IMR-90 (cell line): Measurements from ENCODE around the gene MTF1. TPM values are rescaled to one million over a fixed set of nuclear protein-coding genes. Genes with fewer than 3 reads are reported as not detected.

Experiments
- ATAC-seq: fragments of 200-7000 bp; cut with Tn5 transposase; 2 replicates; pipeline ENCODE4 v1.9.1; 2020; ENCODE audit warnings: low read depth, mild to moderate bottlenecking, moderate library complexity
- BruUV-seq: library from RNA; stranded (reverse); fragments of 400-500 nt; replicated peaks from 2 replicates; lab custom pipeline; 2021; lab: Mats Ljungman, UMichigan
- CTCF ChIA-PET: fragments of 300-600 bp; formaldehyde crosslinking; extraction: SDS; loops from one replicate; lab custom pipeline; 2021; ENCODE audit warnings: antibody characterized with exemption; lab: Yijun Ruan, JAX
- POLR2A ChIA-PET: fragments of 300-600 bp; sonication (Branson Sonifier 250); formaldehyde crosslinking; loops from one replicate; lab custom pipeline; 2022; ENCODE audit warnings: antibody characterized with exemption; ENCODE audit not compliant: unreplicated experiment; lab: Charles Lee
- DNase-seq: peaks from one replicate; pipeline ENCODE4 v3.0.0; 2013
- H2AFZ ChIP-seq: replicated peaks from 2 replicates; pipeline ENCODE3; 2013; ENCODE audit warnings: low read length, mild to moderate bottlenecking; ENCODE audit not compliant: poor library complexity
- H2AK5ac ChIP-seq: 2 replicates; pipeline ENCODE4 v1.6.1; 2013; ENCODE audit warnings: low read depth, low read length, inconsistent platforms
- H2AK9ac ChIP-seq: replicated peaks from 2 replicates; pipeline ENCODE3; 2013; ENCODE audit warnings: mild to moderate bottlenecking, low read depth, low read length, moderate library complexity; ENCODE audit not compliant: poor library complexity
- H2BK120ac ChIP-seq: 2 replicates; pipeline ENCODE4 v1.6.1; 2013; ENCODE audit warnings: low read depth, low read length, inconsistent platforms
- H2BK15ac ChIP-seq: 3 replicates; pipeline ENCODE4 v1.6.1; 2013; ENCODE audit warnings: low read depth, low read length, inconsistent platforms
- H2BK20ac ChIP-seq: 2 replicates; pipeline ENCODE4 v1.6.1; 2013; ENCODE audit warnings: low read depth, mild to moderate bottlenecking, inconsistent platforms, low read length, moderate library complexity
- H2BK5ac ChIP-seq: 2 replicates; pipeline ENCODE4 v1.6.1; 2013; ENCODE audit warnings: mild to moderate bottlenecking, low read depth, low read length, inconsistent platforms; ENCODE audit not compliant: poor library complexity, severe bottlenecking
- H3K14ac ChIP-seq: replicated peaks from 2 replicates; pipeline ENCODE4 v1.6.1; 2013; ENCODE audit warnings: low read depth, low read length, inconsistent platforms
- H3K18ac ChIP-seq: 2 replicates; pipeline ENCODE4 v1.6.1; 2013; ENCODE audit warnings: low read depth, low read length, control low read depth
- H3K23ac ChIP-seq: 2 replicates; pipeline ENCODE4 v1.6.1; 2013; ENCODE audit warnings: low read depth, low read length, inconsistent platforms
- H3K27ac ChIP-seq: 2 replicates; pipeline ENCODE4 v1.5.1; 2013; ENCODE audit warnings: mild to moderate bottlenecking, control low read depth, low read length; ENCODE audit not compliant: insufficient read depth
- H3K27me3 ChIP-seq: 2 replicates; pipeline ENCODE4 v1.6.1; 2013; ENCODE audit warnings: low read length; ENCODE audit not compliant: control insufficient read depth, insufficient read depth
- H3K36me3 ChIP-seq: 2 replicates; pipeline ENCODE4 v1.6.1; 2013; ENCODE audit warnings: low read length, mixed read lengths; ENCODE audit not compliant: control insufficient read depth, insufficient read depth
- H3K4ac ChIP-seq: 2 replicates; pipeline ENCODE4 v1.6.1; 2013; ENCODE audit warnings: low read depth, low read length, inconsistent platforms
- H3K4me1 ChIP-seq: 2 replicates; pipeline ENCODE4 v1.6.1; 2013; ENCODE audit warnings: low read length, mixed read lengths; ENCODE audit not compliant: control insufficient read depth, insufficient read depth
- H3K4me2 ChIP-seq: 2 replicates; pipeline ENCODE4 v1.6.1; 2013; ENCODE audit warnings: low read depth, mild to moderate bottlenecking, control low read depth, low read length, moderate library complexity
- H3K4me3 ChIP-seq: 2 replicates; pipeline ENCODE4 v1.5.1; 2013; ENCODE audit warnings: low read depth, mild to moderate bottlenecking, control low read depth, low read length, moderate library complexity; ENCODE audit not compliant: insufficient read depth
- H3K56ac ChIP-seq: 2 replicates; pipeline ENCODE4 v1.6.1; 2013; ENCODE audit warnings: low read length, inconsistent platforms; ENCODE audit not compliant: insufficient read depth; ENCODE audit errors: extremely low read depth
- H3K79me1 ChIP-seq, 2 experiments: 2 replicates each; pipeline ENCODE4 v1.6.1; 2013; ENCODE audit warnings: low read length in 2 of 2, inconsistent platforms in 1 of 2, low read depth in 1 of 2
- H3K9ac ChIP-seq: 2 replicates; pipeline ENCODE4 v1.6.1; 2013; ENCODE audit warnings: low read depth, low read length, control low read depth
- H3K9me1 ChIP-seq: 2 replicates; pipeline ENCODE4 v1.6.1; 2013; ENCODE audit warnings: low read length, inconsistent platforms; ENCODE audit not compliant: insufficient read depth
- H3K9me3 ChIP-seq: 2 replicates; pipeline ENCODE4 v1.6.1; 2013; ENCODE audit warnings: low read length; ENCODE audit not compliant: control insufficient read depth, insufficient read depth
- H4K20me1 ChIP-seq: 2 replicates; pipeline ENCODE4 v1.6.1; 2013; ENCODE audit warnings: low read length, inconsistent platforms; ENCODE audit not compliant: insufficient read depth
- H4K5ac ChIP-seq: 2 replicates; pipeline ENCODE4 v1.6.1; 2013; ENCODE audit warnings: mild to moderate bottlenecking, low read depth, low read length, control low read depth
- H4K8ac ChIP-seq, 2 experiments: 2 replicates each; pipeline ENCODE4 v1.6.1; 2013; ENCODE audit warnings: low read depth in 2 of 2, low read length in 2 of 2, control low read depth in 1 of 2, inconsistent platforms in 1 of 2
- H4K91ac ChIP-seq: 2 replicates; pipeline ENCODE4 v1.6.1; 2013; ENCODE audit warnings: low read depth, low read length, inconsistent platforms; ENCODE audit not compliant: insufficient read depth
- BHLHE40 ChIP-seq: fragments of 150-350 bp; IDR thresholded peaks from 2 replicates; pipeline ENCODE4 v1.6.1; 2016; ENCODE audit warnings: mild to moderate bottlenecking, low read depth, low read length
- CEBPB ChIP-seq: IDR thresholded peaks from 2 replicates; pipeline ENCODE4 v1.6.1; 2012; ENCODE audit warnings: low read depth, low read length, improper control_type of control experiment
- CHD1 ChIP-seq: IDR thresholded peaks from 2 replicates; pipeline ENCODE4 v1.6.1; 2012; ENCODE audit warnings: low read depth, low read length, improper control_type of control experiment
- ELK1 ChIP-seq: fragments of 150-350 bp; IDR thresholded peaks from 2 replicates; pipeline ENCODE4 v1.6.1; 2016; ENCODE audit warnings: low read depth, mild to moderate bottlenecking, low read length, moderate library complexity, borderline replicate concordance
- FOS ChIP-seq: fragments of 150-350 bp; IDR thresholded peaks from 2 replicates; pipeline ENCODE4 v1.6.1; 2016; ENCODE audit warnings: low read depth, low read length
- MXI1 ChIP-seq: IDR thresholded peaks from 2 replicates; pipeline ENCODE4 v1.6.1; 2012; ENCODE audit warnings: low read depth, mild to moderate bottlenecking, low read length, moderate library complexity, borderline replicate concordance
- NFE2L2 ChIP-seq: fragments of 150-350 bp; IDR thresholded peaks from 2 replicates; pipeline ENCODE4 v1.6.1; 2016; ENCODE audit warnings: low read depth, mild to moderate bottlenecking, low read length
- POLR2A ChIP-seq: IDR thresholded peaks from 2 replicates; pipeline ENCODE4 v1.6.1; 2012; ENCODE audit warnings: mild to moderate bottlenecking, low read depth, low read length
- RAD21 ChIP-seq: IDR thresholded peaks from 2 replicates; pipeline ENCODE4 v1.6.1; 2012; ENCODE audit warnings: low read length, improper control_type of control experiment
- RCOR1 ChIP-seq: IDR thresholded peaks from 2 replicates; pipeline ENCODE4 v1.6.1; 2012; ENCODE audit warnings: mild to moderate bottlenecking, low read length, improper control_type of control experiment; ENCODE audit not compliant: insufficient replicate concordance
- RFX5 ChIP-seq: IDR thresholded peaks from 2 replicates; pipeline ENCODE4 v1.8.0; 2012; ENCODE audit warnings: low read depth, mild to moderate bottlenecking, low read length, moderate library complexity
- SMC3 ChIP-seq: fragments of 150-350 bp; IDR thresholded peaks from 2 replicates; pipeline ENCODE4 v1.6.1; 2016; ENCODE audit warnings: low read depth, mild to moderate bottlenecking, antibody characterized with exemption, low read length, moderate library complexity
- WGBS, 2 experiments: methylation state at CpG; one replicate each; pipeline versions ENCODE4 v1.1.5 to v1.1.7; 2013; ENCODE audit warnings: missing lambda C conversion rate in 2 of 2; ENCODE audit not compliant: insufficient read length in 1 of 2; ENCODE audit errors: extremely low coverage in 2 of 2; 5-methylcytosine and 5-hydroxymethylcytosine counted together
- dilution Hi-C: fragments of 300-500 bp; cut with HindIII; formaldehyde crosslinking; loops from one replicate; pipeline ENCODE4 v1.14.3; 2018; ENCODE audit warnings: low sequenced_read_pairs; ENCODE audit not compliant: unreplicated experiment
- in situ Hi-C: fragments of 300-500 bp; cut with MboI; formaldehyde crosslinking; loops from 3 replicates; pipeline ENCODE4 v1.14.3; 2019; ENCODE audit warnings: low sequenced_read_pairs, inconsistent platforms, mixed read lengths
- intact Hi-C: fragments of 100-400 bp; cut with micrococcal nuclease; formaldehyde crosslinking; loops from 2 replicates; pipeline ENCODE4 v1.10.0; 2022
- polyA plus RNA-seq, 3 experiments: library from polyadenylated mRNA; depleted of rRNA; stranded (reverse); fragments of >200 nt; gene quantifications; 2 replicates each; pipeline ENCODE4 v1.2.3, GENCODE V29; 2012; ENCODE audit warnings: low replicate concordance in 1 of 3
- total RNA-seq: library from RNA; depleted of rRNA; stranded (reverse); fragments of >200 nt; gene quantifications from 2 replicates; pipeline ENCODE4 v1.2.3, GENCODE V29; 2012
- TF ChIP-seq, protein P1 (sequence below): conservative IDR thresholded peaks from 2 replicates; pipeline ENCODE4 v1.5.1; 2012; ENCODE audit warnings: mild to moderate bottlenecking, low read depth, low read length, improper control_type of control experiment

MTF1 gene
- total and polyA plus RNA-seq, 2 of the 4 experiments (the other 2 are of a cell fraction): 2.3 to 4.7 TPM

DNA sequence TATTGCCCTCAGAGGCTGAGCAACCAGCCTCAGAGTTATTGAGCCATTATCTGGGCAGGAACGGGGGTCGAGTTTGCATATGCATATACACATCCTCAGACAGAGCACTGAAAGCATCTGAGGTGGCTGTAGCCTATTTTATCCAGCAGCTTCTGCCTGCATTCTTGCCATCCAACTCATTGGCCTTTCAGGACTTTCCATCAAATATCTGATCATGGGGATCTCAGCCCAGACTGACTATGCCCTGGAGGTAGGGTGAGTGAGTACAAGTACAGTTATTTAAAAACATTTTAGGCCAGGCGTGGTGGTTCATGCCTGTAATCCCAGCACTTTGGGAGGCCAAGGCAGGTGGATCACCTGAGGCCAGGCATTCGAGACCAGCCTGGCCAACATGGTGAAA is 1.8 kb upstream of the MTF1 start:
- Histone ChIP-seq H3K9me3 (no peaks in the 10 kb centered on the region), H3K9ac (no peak overlapping the region)

More for the DNA sequence above, 1.8 kb upstream of the MTF1 start:
- no peak for TF ChIP-seq CHD1
- no peak for TF ChIP-seq FOS
- no peak for TF ChIP-seq BHLHE40
- no peak for TF ChIP-seq RCOR1
- TF ChIP-seq POLR2A: no peak
- no peak for TF ChIP-seq CEBPB
- TF ChIP-seq SMC3: no peak
- TF ChIP-seq NFE2L2: no peak
- TF ChIP-seq RFX5: no peak
- TF ChIP-seq ELK1: no peak
- TF ChIP-seq MXI1: no peak
- no peak for TF ChIP-seq RAD21
- TF ChIP-seq, protein P1, sequence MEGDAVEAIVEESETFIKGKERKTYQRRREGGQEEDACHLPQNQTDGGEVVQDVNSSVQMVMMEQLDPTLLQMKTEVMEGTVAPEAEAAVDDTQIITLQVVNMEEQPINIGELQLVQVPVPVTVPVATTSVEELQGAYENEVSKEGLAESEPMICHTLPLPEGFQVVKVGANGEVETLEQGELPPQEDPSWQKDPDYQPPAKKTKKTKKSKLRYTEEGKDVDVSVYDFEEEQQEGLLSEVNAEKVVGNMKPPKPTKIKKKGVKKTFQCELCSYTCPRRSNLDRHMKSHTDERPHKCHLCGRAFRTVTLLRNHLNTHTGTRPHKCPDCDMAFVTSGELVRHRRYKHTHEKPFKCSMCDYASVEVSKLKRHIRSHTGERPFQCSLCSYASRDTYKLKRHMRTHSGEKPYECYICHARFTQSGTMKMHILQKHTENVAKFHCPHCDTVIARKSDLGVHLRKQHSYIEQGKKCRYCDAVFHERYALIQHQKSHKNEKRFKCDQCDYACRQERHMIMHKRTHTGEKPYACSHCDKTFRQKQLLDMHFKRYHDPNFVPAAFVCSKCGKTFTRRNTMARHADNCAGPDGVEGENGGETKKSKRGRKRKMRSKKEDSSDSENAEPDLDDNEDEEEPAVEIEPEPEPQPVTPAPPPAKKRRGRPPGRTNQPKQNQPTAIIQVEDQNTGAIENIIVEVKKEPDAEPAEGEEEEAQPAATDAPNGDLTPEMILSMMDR: no peak
- no peak overlapping the region for H2BK20ac ChIP-seq
- no peak overlapping the region for H4K5ac ChIP-seq
- no peak overlapping the region for H2AK9ac ChIP-seq
- H3K4ac ChIP-seq: no peak overlapping the region
- H2BK120ac ChIP-seq: no peak overlapping the region
- no peak overlapping the region for H3K4me3 ChIP-seq
- H2BK15ac ChIP-seq: no peak overlapping the region
- no peak overlapping the region for H2BK5ac ChIP-seq
- H4K91ac ChIP-seq: no peak overlapping the region
- H3K36me3 ChIP-seq: peaks cover 31% of the 10 kb centered on the region
- no peaks in the 10 kb centered on the region; the same call in 1 of the 2 replicates for H4K20me1 ChIP-seq
- ATAC-seq (no peak), DNase-seq (no peak)
- peaks cover 8% of the 10 kb centered on the region for H3K9me1 ChIP-seq
- ChIA-PET POLR2A (no interaction called here), CTCF (no interaction called here)
- intact Hi-C loops (loop anchor here (5.0 kb wide), 1 partner anchor 1344 kb away; no protein-coding TSS in a partner anchor), dilution Hi-C loops (no loop called here), in situ Hi-C loops (no loop called here)
- peaks cover 4% of the 10 kb centered on the region; the same call in 1 of the 2 replicates for H3K4me1 ChIP-seq
- H2AFZ ChIP-seq: no peak overlapping the region
- H3K14ac ChIP-seq: no peak overlapping the region
- peaks cover 11 to 34% of the 10 kb centered on the region in 2 experiments for H3K79me1 ChIP-seq
- no peaks in the 10 kb centered on the region for H3K27me3 ChIP-seq
- H3K56ac ChIP-seq: no peak overlapping the region
- WGBS, 2 experiments: no CpG with 5 or more reads among the region's 4 CpGs
- H2AK5ac ChIP-seq: no peak overlapping the region
- H3K4me2 ChIP-seq: no peak overlapping the region
- H3K27ac ChIP-seq: no peak overlapping the region
- H3K18ac ChIP-seq: no peak overlapping the region
- BruUV-seq: no TSS peak
- no peak overlapping the region for H4K8ac ChIP-seq
- no peak overlapping the region for H3K23ac ChIP-seq
